ENCODE measurements around the gene RAB31. TPM values are rescaled to one million over a fixed set of nuclear protein-coding genes. Genes with fewer than 3 reads are reported as not detected.

Gene RAB31
- total and polyA plus RNA-seq, 2 donors from 2014 or later: 17.3 to 77.1 TPM

GRCh38 chr18:9817286-9817685 is 109.2 kb downstream of the RAB31 start:
- intact Hi-C loops (cut with DNase I): no loop called here
- H3K27ac ChIP-seq (ENCODE audit: low read depth in 2 of 2, low read length in 2 of 2): no peak overlapping the region
- H3K4me3 ChIP-seq (ENCODE audit: low read length in 3 of 3): no peak overlapping the region
- no peak overlapping the region for H3K9ac ChIP-seq (ENCODE audit: low read length in 3 of 3)
- DNase-seq (no peak), FAIRE-seq (no peak)
- H3K4me1 ChIP-seq (ENCODE audit: control insufficient read depth in 2 of 3, insufficient read depth in 2 of 3, low read depth in 1 of 3, low read length in 3 of 3): no peaks in the 10 kb centered on the region
- no peaks in the 10 kb centered on the region for H3K36me3 ChIP-seq (ENCODE audit: control insufficient read depth in 2 of 3, insufficient read depth in 3 of 3, low read length in 3 of 3)
- H3K9me3 ChIP-seq (ENCODE audit: control insufficient read depth in 2 of 3, insufficient read depth in 1 of 3, low read length in 3 of 3): no peaks in the 10 kb centered on the region
- TF ChIP-seq CTCF (IDR thresholded peaks at IDR 0.05; ENCODE audit: borderline replicate concordance, extremely low read depth, insufficient read depth): no peak
- no peaks in the 10 kb centered on the region for H3K27me3 ChIP-seq (ENCODE audit: control insufficient read depth, insufficient read depth, low read length)

- intact Hi-C loops (cut with DNase I): no loop called here
- DNase-seq (no peak), FAIRE-seq (no peak)
- no peaks in the 10 kb centered on the region for H3K9me3 ChIP-seq (ENCODE audit: control insufficient read depth in 2 of 3, insufficient read depth in 1 of 3, low read length in 3 of 3)
- H3K27me3 ChIP-seq (ENCODE audit: control insufficient read depth, insufficient read depth, low read length): no peaks in the 10 kb centered on the region
- H3K4me3 ChIP-seq (ENCODE audit: low read length in 3 of 3): no peak overlapping the region
- no peak overlapping the region for H3K9ac ChIP-seq (ENCODE audit: low read length in 3 of 3)
- H3K4me1 ChIP-seq (ENCODE audit: control insufficient read depth in 2 of 3, insufficient read depth in 2 of 3, low read depth in 1 of 3, low read length in 3 of 3): no peaks in the 10 kb centered on the region
- no peak for TF ChIP-seq CTCF (IDR thresholded peaks at IDR 0.05; ENCODE audit: borderline replicate concordance, extremely low read depth, insufficient read depth)
- H3K27ac ChIP-seq (ENCODE audit: low read depth in 2 of 2, low read length in 2 of 2): no peak overlapping the region
- no peaks in the 10 kb centered on the region for H3K36me3 ChIP-seq (ENCODE audit: control insufficient read depth in 2 of 3, insufficient read depth in 3 of 3, low read length in 3 of 3)
These were observed 109.8 kb downstream of the RAB31 start for GRCh38 chr18:9817725-9818422.

GRCh38 chr18:9818423-9818734 is 110.3 kb downstream of the RAB31 start:
- TF ChIP-seq CTCF (IDR thresholded peaks at IDR 0.05; ENCODE audit: borderline replicate concordance, extremely low read depth, insufficient read depth): no peak
- FAIRE-seq: no peak

GRCh38 chr18:9820127-9820526 is 112.0 kb downstream of the RAB31 start:
- TF ChIP-seq CTCF (IDR thresholded peaks at IDR 0.05; ENCODE audit: borderline replicate concordance, extremely low read depth, insufficient read depth): no peak
- Histone ChIP-seq H3K4me1 (ENCODE audit: control insufficient read depth in 2 of 3, insufficient read depth in 2 of 3, low read depth in 1 of 3, low read length in 3 of 3) (peaks cover 0 to 10% (median 5%) of the 10 kb centered on the region in 3 donors), H3K36me3 (ENCODE audit: control insufficient read depth in 2 of 3, insufficient read depth in 3 of 3, low read length in 3 of 3) (no peaks in the 10 kb centered on the region), H3K27ac (ENCODE audit: low read depth in 2 of 2, low read length in 2 of 2) (no peak overlapping the region), H3K9me3 (ENCODE audit: control insufficient read depth in 2 of 3, insufficient read depth in 1 of 3, low read length in 3 of 3) (peaks cover 0 to 2% (median 0%) of the 10 kb centered on the region in 3 donors), H3K9ac (ENCODE audit: low read length in 3 of 3) (no peak overlapping the region), H3K4me3 (ENCODE audit: low read length in 3 of 3) (no peak overlapping the region), H3K27me3 (ENCODE audit: control insufficient read depth, insufficient read depth, low read length) (no peaks in the 10 kb centered on the region)
- no peak for FAIRE-seq
- intact Hi-C loops (cut with DNase I): no loop called here
- no peak for DNase-seq

More at GRCh38 chr18:9818423-9818734, 110.3 kb downstream of the RAB31 start:
- H3K9me3 ChIP-seq (ENCODE audit: control insufficient read depth in 2 of 3, insufficient read depth in 1 of 3, low read length in 3 of 3): no peaks in the 10 kb centered on the region
- H3K27me3 ChIP-seq (ENCODE audit: control insufficient read depth, insufficient read depth, low read length): no peaks in the 10 kb centered on the region
- no peak overlapping the region for H3K4me3 ChIP-seq (ENCODE audit: low read length in 3 of 3)
- no peak for DNase-seq
- no peaks in the 10 kb centered on the region for H3K4me1 ChIP-seq (ENCODE audit: control insufficient read depth in 2 of 3, insufficient read depth in 2 of 3, low read depth in 1 of 3, low read length in 3 of 3)
- H3K27ac ChIP-seq (ENCODE audit: low read depth in 2 of 2, low read length in 2 of 2): no peak overlapping the region
- no peaks in the 10 kb centered on the region for H3K36me3 ChIP-seq (ENCODE audit: control insufficient read depth in 2 of 3, insufficient read depth in 3 of 3, low read length in 3 of 3)
- intact Hi-C loops (cut with DNase I): no loop called here
- no peak overlapping the region for H3K9ac ChIP-seq (ENCODE audit: low read length in 3 of 3)
